ENCODE data around the gene PGAP6.

DNA sequence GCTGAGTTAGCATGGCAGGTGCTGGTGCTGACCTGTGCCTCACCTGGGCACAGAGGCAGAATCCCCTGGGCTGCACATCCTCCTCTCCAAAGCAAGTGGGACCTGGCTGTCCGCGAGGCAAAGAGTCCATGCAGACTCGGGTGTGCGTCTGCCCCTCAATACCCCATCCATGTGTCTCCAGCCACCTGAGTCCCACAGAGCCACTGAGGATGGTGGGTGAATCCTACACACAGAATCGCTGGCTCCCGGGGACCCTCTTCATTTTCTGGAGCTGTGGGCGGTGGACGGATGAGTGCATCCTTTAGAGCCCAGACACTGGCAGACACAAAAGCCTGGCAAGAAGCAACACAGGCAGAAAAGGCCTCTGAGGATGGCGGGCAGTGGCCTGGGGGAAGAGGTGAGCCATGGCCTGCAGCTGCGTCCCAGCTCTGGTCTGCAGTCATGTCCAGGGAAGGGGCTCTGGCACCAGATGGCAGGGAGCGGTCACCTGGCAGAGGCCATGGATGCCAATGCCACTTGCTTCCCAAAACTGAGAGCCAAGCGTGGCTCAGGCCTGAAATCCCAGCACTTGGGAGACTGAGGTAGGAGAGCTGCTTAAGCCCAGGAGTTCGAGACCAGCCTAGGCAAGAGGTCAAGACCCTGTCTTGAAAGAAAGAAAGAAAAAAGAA lies 59.2 kb downstream of the PGAP6 start:
- TF ChIP-seq, protein P1, sequence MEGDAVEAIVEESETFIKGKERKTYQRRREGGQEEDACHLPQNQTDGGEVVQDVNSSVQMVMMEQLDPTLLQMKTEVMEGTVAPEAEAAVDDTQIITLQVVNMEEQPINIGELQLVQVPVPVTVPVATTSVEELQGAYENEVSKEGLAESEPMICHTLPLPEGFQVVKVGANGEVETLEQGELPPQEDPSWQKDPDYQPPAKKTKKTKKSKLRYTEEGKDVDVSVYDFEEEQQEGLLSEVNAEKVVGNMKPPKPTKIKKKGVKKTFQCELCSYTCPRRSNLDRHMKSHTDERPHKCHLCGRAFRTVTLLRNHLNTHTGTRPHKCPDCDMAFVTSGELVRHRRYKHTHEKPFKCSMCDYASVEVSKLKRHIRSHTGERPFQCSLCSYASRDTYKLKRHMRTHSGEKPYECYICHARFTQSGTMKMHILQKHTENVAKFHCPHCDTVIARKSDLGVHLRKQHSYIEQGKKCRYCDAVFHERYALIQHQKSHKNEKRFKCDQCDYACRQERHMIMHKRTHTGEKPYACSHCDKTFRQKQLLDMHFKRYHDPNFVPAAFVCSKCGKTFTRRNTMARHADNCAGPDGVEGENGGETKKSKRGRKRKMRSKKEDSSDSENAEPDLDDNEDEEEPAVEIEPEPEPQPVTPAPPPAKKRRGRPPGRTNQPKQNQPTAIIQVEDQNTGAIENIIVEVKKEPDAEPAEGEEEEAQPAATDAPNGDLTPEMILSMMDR (conservative IDR thresholded peaks at IDR 0.05 in 1 of 2, IDR thresholded peaks at IDR 0.05 in 1 of 2; ENCODE audit: extremely low read depth in 1 of 2, insufficient read depth in 1 of 2, low read depth in 1 of 2, low read length in 2 of 2): no peak
- TF ChIP-seq EZH2 (IDR thresholded peaks at IDR 0.05; ENCODE audit: borderline replicate concordance, low read length): no peak
